ENCODE results near the gene MS4A10. TPM values are rescaled to one million over a fixed set of nuclear protein-coding genes. Genes with fewer than 3 reads are reported as not detected.
A peak's percentile ranks its signal among the peaks of the same experiment; 100 is the strongest.

MS4A10 gene
- total and polyA plus RNA-seq, 9 of the 15 experiments (the other 6 are each of a cell fraction or from before 2014, with no cell fraction given) = not detected

DNA sequence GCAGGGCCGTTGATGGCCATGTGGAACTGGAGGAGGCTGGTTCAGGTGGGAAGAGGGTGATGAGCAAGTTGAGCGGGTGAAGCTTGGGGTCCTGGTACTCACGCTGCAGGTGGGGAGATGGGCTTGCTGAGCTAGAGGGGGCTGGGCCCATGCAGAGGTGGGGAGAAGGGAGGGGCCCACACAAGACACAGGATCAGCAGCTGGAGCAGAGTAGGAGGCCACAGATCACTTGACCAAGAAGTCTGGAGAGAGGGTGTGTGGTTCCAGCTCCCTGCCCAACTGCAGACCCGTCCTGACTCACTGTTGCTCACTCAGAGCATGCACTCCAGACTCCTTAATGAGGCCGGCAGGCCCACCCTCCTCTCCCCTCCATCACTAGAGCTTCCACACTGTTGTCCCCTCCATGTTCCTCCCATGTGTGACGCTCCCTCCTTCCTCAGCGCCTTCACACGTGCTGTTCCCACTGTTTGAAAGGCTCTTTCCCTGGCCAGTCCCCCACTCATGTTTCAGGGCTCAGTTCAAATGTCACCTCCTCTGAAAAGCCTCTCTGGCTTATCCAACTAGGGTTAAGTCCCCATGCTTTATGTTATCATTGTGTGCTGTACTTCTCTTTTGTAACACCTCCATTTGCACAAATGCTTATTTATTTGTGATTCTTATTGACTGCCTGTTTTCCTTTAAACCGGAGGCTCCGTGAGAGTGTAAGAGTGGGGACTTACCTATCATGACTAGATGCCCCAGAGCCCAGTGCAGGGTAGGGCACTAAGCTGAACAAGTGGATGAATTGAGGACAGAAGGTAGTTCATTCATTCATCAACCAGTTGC is 59.1 kb downstream of the MS4A10 start (continued):
- TF ChIP-seq, protein P1, sequence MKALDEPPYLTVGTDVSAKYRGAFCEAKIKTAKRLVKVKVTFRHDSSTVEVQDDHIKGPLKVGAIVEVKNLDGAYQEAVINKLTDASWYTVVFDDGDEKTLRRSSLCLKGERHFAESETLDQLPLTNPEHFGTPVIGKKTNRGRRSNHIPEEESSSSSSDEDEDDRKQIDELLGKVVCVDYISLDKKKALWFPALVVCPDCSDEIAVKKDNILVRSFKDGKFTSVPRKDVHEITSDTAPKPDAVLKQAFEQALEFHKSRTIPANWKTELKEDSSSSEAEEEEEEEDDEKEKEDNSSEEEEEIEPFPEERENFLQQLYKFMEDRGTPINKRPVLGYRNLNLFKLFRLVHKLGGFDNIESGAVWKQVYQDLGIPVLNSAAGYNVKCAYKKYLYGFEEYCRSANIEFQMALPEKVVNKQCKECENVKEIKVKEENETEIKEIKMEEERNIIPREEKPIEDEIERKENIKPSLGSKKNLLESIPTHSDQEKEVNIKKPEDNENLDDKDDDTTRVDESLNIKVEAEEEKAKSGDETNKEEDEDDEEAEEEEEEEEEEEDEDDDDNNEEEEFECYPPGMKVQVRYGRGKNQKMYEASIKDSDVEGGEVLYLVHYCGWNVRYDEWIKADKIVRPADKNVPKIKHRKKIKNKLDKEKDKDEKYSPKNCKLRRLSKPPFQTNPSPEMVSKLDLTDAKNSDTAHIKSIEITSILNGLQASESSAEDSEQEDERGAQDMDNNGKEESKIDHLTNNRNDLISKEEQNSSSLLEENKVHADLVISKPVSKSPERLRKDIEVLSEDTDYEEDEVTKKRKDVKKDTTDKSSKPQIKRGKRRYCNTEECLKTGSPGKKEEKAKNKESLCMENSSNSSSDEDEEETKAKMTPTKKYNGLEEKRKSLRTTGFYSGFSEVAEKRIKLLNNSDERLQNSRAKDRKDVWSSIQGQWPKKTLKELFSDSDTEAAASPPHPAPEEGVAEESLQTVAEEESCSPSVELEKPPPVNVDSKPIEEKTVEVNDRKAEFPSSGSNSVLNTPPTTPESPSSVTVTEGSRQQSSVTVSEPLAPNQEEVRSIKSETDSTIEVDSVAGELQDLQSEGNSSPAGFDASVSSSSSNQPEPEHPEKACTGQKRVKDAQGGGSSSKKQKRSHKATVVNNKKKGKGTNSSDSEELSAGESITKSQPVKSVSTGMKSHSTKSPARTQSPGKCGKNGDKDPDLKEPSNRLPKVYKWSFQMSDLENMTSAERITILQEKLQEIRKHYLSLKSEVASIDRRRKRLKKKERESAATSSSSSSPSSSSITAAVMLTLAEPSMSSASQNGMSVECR (CRISPR knock-in tag; IDR thresholded peaks at IDR 0.05) = 0 out of 2 replicates have a peak, but pooled peaks have one; percentile 25
- TF ChIP-seq TFAP4 (CRISPR knock-in tag; IDR thresholded peaks at IDR 0.05; ENCODE audit: borderline replicate concordance) = peak; percentile 19; the same call in 1 of the 2 replicates
- no peak for TF ChIP-seq NFRKB (IDR thresholded peaks at IDR 0.05; ENCODE audit: low read depth)
- TF ChIP-seq ERF (CRISPR knock-in tag; IDR thresholded peaks at IDR 0.05) = no peak
- no peak for TF ChIP-seq RBM15 (IDR thresholded peaks at IDR 0.05; ENCODE audit: insufficient read depth, low read length)
- no peak for TF ChIP-seq SMC3 (conservative IDR thresholded peaks at IDR 0.05; ENCODE audit: insufficient read depth, low read depth, low read length)
- no peak for TF ChIP-seq PHB (CRISPR knock-in tag; IDR thresholded peaks at IDR 0.05)
- TF ChIP-seq MXI1 (IDR thresholded peaks at IDR 0.05; ENCODE audit: low read depth, low read length) = no peak
- peak; percentile 10; the same call in 1 of the 2 replicates for TF ChIP-seq ZNF263 (CRISPR knock-in tag; IDR thresholded peaks at IDR 0.05; ENCODE audit: borderline replicate concordance)
- TF ChIP-seq, protein P2, sequence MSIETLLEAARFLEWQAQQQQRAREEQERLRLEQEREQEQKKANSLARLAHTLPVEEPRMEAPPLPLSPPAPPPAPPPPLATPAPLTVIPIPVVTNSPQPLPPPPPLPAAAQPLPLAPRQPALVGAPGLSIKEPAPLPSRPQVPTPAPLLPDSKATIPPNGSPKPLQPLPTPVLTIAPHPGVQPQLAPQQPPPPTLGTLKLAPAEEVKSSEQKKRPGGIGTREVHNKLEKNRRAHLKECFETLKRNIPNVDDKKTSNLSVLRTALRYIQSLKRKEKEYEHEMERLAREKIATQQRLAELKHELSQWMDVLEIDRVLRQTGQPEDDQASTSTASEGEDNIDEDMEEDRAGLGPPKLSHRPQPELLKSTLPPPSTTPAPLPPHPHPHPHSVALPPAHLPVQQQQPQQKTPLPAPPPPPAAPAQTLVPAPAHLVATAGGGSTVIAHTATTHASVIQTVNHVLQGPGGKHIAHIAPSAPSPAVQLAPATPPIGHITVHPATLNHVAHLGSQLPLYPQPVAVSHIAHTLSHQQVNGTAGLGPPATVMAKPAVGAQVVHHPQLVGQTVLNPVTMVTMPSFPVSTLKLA (conservative IDR thresholded peaks at IDR 0.05) = peak in 1 of 2 experiments; percentile 62; a peak in 3 of 4 replicates
- TF ChIP-seq ZNF395 (CRISPR knock-in tag; IDR thresholded peaks at IDR 0.05) = 0 out of 2 replicates have a peak, but pooled peaks have one; percentile 17
- 0 out of 4 replicates have a peak, but pooled peaks of 1 of the 2 experiments have one; percentile 23 for TF ChIP-seq SIN3A (IDR thresholded peaks at IDR 0.05; ENCODE audit: borderline replicate concordance in 2 of 2, control insufficient read depth in 1 of 2, low read depth in 2 of 2, low read length in 2 of 2)
- no peak for TF ChIP-seq CXXC5 (CRISPR knock-in tag; IDR thresholded peaks at IDR 0.05)
- no peak for TF ChIP-seq ZSCAN32 (CRISPR knock-in tag; IDR thresholded peaks at IDR 0.05)
- TF ChIP-seq ZNF583 (CRISPR knock-in tag; IDR thresholded peaks at IDR 0.05) = no peak
- no peak for TF ChIP-seq U2AF1 (optimal IDR thresholded peaks at IDR 0.05; ENCODE audit: low read depth, low read length)
- no peak for TF ChIP-seq BRF1 (IDR thresholded peaks at IDR 0.05; ENCODE audit: borderline replicate concordance, extremely low read depth, insufficient read length)
- peak in 1 of 2 experiments; percentile 32; a peak in 1 of 4 replicates for TF ChIP-seq HDAC1 (IDR thresholded peaks at IDR 0.05)
- no peak for TF ChIP-seq CBFA2T3 (IDR thresholded peaks at IDR 0.05)
